Effector memory CD4-positive, alpha-beta T cell (primary cell): ENCODE data around the gene ATG7.

ENCODE experiments used
- DNase-seq, 3 donors: peaks; one replicate each; pipeline ENCODE4 v3.0.0-alpha.2; 2020
- H3K27ac ChIP-seq: 2 replicates; pipeline ENCODE4 v1.7.0; 2013; ENCODE audit warnings: mild to moderate bottlenecking, low read length, moderate library complexity; ENCODE audit not compliant: insufficient read depth, poor library complexity, severe bottlenecking
- H3K27me3 ChIP-seq: replicated peaks from 2 replicates; pipeline ENCODE4 v1.7.0; 2013; ENCODE audit warnings: mild to moderate bottlenecking, low read length; ENCODE audit not compliant: insufficient read depth, control insufficient read depth, poor library complexity, severe bottlenecking
- H3K36me3 ChIP-seq: 2 replicates; pipeline ENCODE4 v1.7.0; 2013; ENCODE audit warnings: mild to moderate bottlenecking, low read length, moderate library complexity; ENCODE audit not compliant: control insufficient read depth, insufficient read depth
- H3K4me1 ChIP-seq: 2 replicates; pipeline ENCODE4 v1.7.0; 2013; ENCODE audit warnings: low read length, mild to moderate bottlenecking; ENCODE audit not compliant: control insufficient read depth, insufficient read depth, poor library complexity, severe bottlenecking
- H3K4me3 ChIP-seq: 2 replicates; pipeline ENCODE4 v1.7.0; 2013; ENCODE audit warnings: low read length, low read depth, mild to moderate bottlenecking; ENCODE audit not compliant: insufficient read depth, poor library complexity, severe bottlenecking
- H3K9me3 ChIP-seq: 2 replicates; pipeline ENCODE4 v1.7.0; 2013; ENCODE audit warnings: mild to moderate bottlenecking, low read length, moderate library complexity; ENCODE audit not compliant: control insufficient read depth

Gene ATG7

DNA sequence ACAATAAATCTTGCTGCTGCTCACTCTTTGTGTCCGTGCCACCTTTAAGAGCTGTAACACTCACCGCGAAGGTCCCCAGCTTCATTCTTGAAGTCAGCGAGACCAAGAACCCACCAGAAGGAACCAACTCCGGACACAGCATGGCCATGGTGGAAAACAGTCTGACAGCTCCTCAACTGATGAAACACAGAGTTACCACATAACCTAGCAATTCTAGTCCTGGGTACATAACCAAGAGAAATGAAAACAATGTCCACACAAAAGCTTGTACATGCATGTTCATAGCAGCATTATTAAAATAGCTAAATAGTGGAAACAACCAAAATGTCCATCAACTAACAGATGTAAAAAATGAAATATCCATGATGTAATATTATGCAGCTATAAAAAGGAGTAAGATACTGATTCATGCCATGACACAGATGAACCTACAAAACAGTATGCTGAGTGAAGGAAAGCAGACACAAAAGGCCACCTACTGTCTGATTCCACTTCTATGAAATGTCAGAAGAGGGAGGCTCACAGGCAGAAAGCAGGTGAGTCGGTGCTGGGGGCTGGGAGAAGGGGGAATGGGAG, 334.8 kb downstream of the ATG7 start:
- no peaks in the 10 kb centered on the region for H3K9me3 ChIP-seq
- H3K36me3 ChIP-seq: no peaks in the 10 kb centered on the region
- no peak overlapping the region for H3K4me3 ChIP-seq
- H3K27ac ChIP-seq: no peak overlapping the region
- no peaks in the 10 kb centered on the region for H3K4me1 ChIP-seq
- H3K27me3 ChIP-seq: no peaks in the 10 kb centered on the region
- DNase-seq: no peak
